H9 (cell line): ENCODE measurements around the gene KCNIP4. TPM values are rescaled to one million over a fixed set of nuclear protein-coding genes. Genes with fewer than 3 reads are reported as not detected.

Experiments
- DNase-seq: peaks from one replicate; pipeline ENCODE4 v3.0.0-alpha.2; 2017
- H2AFZ ChIP-seq: one replicate; pipeline ENCODE4 v1.6.1; 2013; ENCODE audit warnings: mild to moderate bottlenecking, low read length, control low read depth, moderate library complexity
- H2AK5ac ChIP-seq: 2 replicates; pipeline ENCODE4 v1.6.1; 2013; ENCODE audit warnings: low read length, control low read depth, mixed read lengths; ENCODE audit not compliant: insufficient read length
- H2BK120ac ChIP-seq: one replicate; pipeline ENCODE4 v1.6.1; 2013; ENCODE audit warnings: low read depth, mild to moderate bottlenecking, low read length, control low read depth, inconsistent platforms; ENCODE audit not compliant: poor library complexity, severe bottlenecking
- H2BK12ac ChIP-seq: 2 replicates; pipeline ENCODE4 v1.6.1; 2013; ENCODE audit warnings: low read length, control low read depth, mixed read lengths, low read depth; ENCODE audit not compliant: insufficient read length
- H2BK15ac ChIP-seq: 2 replicates; pipeline ENCODE4 v1.6.1; 2013; ENCODE audit warnings: low read depth, low read length, control low read depth
- H2BK20ac ChIP-seq: one replicate; pipeline ENCODE4 v1.6.1; 2013; ENCODE audit warnings: low read depth, mild to moderate bottlenecking, low read length, control low read depth, inconsistent platforms; ENCODE audit not compliant: poor library complexity, severe bottlenecking
- H2BK5ac ChIP-seq: 2 replicates; pipeline ENCODE4 v1.6.1; 2013; ENCODE audit warnings: low read length, control low read depth, mixed read lengths; ENCODE audit not compliant: insufficient read length
- H3K14ac ChIP-seq: 2 replicates; pipeline ENCODE4 v1.6.1; 2013; ENCODE audit warnings: low read length, control low read depth; ENCODE audit not compliant: insufficient read depth
- H3K18ac ChIP-seq: 2 replicates; pipeline ENCODE4 v1.6.1; 2013; ENCODE audit warnings: low read depth, mild to moderate bottlenecking, mixed read lengths, low read length, control low read depth; ENCODE audit not compliant: insufficient read length
- H3K23ac ChIP-seq: 2 replicates; pipeline ENCODE4 v1.6.1; 2013; ENCODE audit warnings: low read length, control low read depth, mixed read lengths, low read depth; ENCODE audit not compliant: insufficient read length
- H3K23me2 ChIP-seq: 2 replicates; pipeline ENCODE4 v1.6.1; 2013; ENCODE audit warnings: low read depth, mild to moderate bottlenecking, mixed read lengths, low read length, control low read depth; ENCODE audit not compliant: insufficient read length, poor library complexity, severe bottlenecking
- H3K27ac ChIP-seq: 2 replicates; pipeline ENCODE4 v1.5.1; 2013; ENCODE audit warnings: low read length, control low read depth, mixed read lengths, low read depth; ENCODE audit not compliant: insufficient read length
- H3K27me3 ChIP-seq: 2 replicates; pipeline ENCODE4 v1.6.1; 2013; ENCODE audit warnings: low read length, control low read depth, inconsistent platforms; ENCODE audit not compliant: insufficient read depth
- H3K4ac ChIP-seq: 2 replicates; pipeline ENCODE4 v1.6.1; 2013; ENCODE audit warnings: low read depth, mild to moderate bottlenecking, control low read depth, inconsistent platforms, low read length, moderate library complexity
- H3K4me1 ChIP-seq: 2 replicates; pipeline ENCODE4 v1.6.1; 2013; ENCODE audit warnings: low read length, control low read depth, inconsistent platforms; ENCODE audit not compliant: insufficient read depth
- H3K4me2 ChIP-seq: 2 replicates; pipeline ENCODE4 v1.6.1; 2013; ENCODE audit warnings: low read length, control low read depth, mixed read lengths; ENCODE audit not compliant: insufficient read length, insufficient read depth
- H3K56ac ChIP-seq: 2 replicates; pipeline ENCODE4 v1.6.1; 2013; ENCODE audit warnings: low read depth, mild to moderate bottlenecking, mixed read lengths, low read length, control low read depth; ENCODE audit not compliant: insufficient read length
- H3K79me1 ChIP-seq: 2 replicates; pipeline ENCODE4 v1.6.1; 2013; ENCODE audit warnings: low read depth, mild to moderate bottlenecking, moderate library complexity, low read length, control low read depth, inconsistent platforms; ENCODE audit not compliant: insufficient read depth, poor library complexity, severe bottlenecking
- H3K79me2 ChIP-seq: 2 replicates; pipeline ENCODE4 v1.6.1; 2013; ENCODE audit warnings: low read length, control low read depth, inconsistent platforms; ENCODE audit not compliant: insufficient read depth
- H3K9ac ChIP-seq: 2 replicates; pipeline ENCODE4 v1.6.1; 2013; ENCODE audit warnings: low read length, control low read depth, mixed read lengths; ENCODE audit not compliant: insufficient read length; ENCODE audit errors: extremely low read depth
- H3K9me3 ChIP-seq: one replicate; pipeline ENCODE4 v1.6.1; 2013; ENCODE audit warnings: low read depth, low read length, inconsistent platforms; ENCODE audit not compliant: control insufficient read depth
- H3T11ph ChIP-seq: one replicate; pipeline ENCODE4 v1.6.1; 2013; ENCODE audit warnings: mild to moderate bottlenecking, low read length, control low read depth, inconsistent platforms
- H4K20me1 ChIP-seq: one replicate; pipeline ENCODE4 v1.6.1; 2013; ENCODE audit not compliant: control insufficient read depth, insufficient read length, insufficient read depth
- H4K5ac ChIP-seq: 2 replicates; pipeline ENCODE4 v1.6.1; 2013; ENCODE audit warnings: low read depth, mild to moderate bottlenecking, mixed read lengths, low read length, control low read depth; ENCODE audit not compliant: insufficient read length
- H4K8ac ChIP-seq: replicated peaks from 2 replicates; pipeline ENCODE4 v1.6.1; 2013; ENCODE audit warnings: low read length, control low read depth, mixed read lengths, low read depth; ENCODE audit not compliant: insufficient read length
- H4K91ac ChIP-seq: 2 replicates; pipeline ENCODE4 v1.6.1; 2013; ENCODE audit warnings: low read depth, mild to moderate bottlenecking, moderate library complexity, mixed read lengths, low read length, control low read depth; ENCODE audit not compliant: insufficient read length
- H3K27ac Mint-ChIP-seq, 3 experiments: 2 replicates in 2 of 3; 3 replicates in 1 of 3; pipeline ENCODE4 v1.8.0; 2020 to 2021; ENCODE audit warnings: mixed read lengths in 3 of 3, mild to moderate bottlenecking in 1 of 3, moderate library complexity in 1 of 3
- H3K27me3 Mint-ChIP-seq: 2 replicates; pipeline ENCODE4 v1.8.0; 2021; ENCODE audit warnings: low read depth, mild to moderate bottlenecking, moderate library complexity, mixed read lengths
- H3K36me3 Mint-ChIP-seq, 3 experiments: 2 replicates in 2 of 3; 3 replicates in 1 of 3; pipeline ENCODE4 v1.8.0; 2020 to 2021; ENCODE audit warnings: low read depth in 3 of 3, mixed read lengths in 3 of 3; ENCODE audit not compliant: insufficient read depth in 1 of 3
- H3K4me1 Mint-ChIP-seq, 2 experiments: 2 replicates each; pipeline ENCODE4 v1.8.0; 2020; ENCODE audit warnings: mixed read lengths in 2 of 2
- H3K4me3 Mint-ChIP-seq, 2 experiments: 2 replicates in 1 of 2; 3 replicates in 1 of 2; pipeline ENCODE4 v1.8.0; 2020 to 2021; ENCODE audit warnings: mild to moderate bottlenecking in 2 of 2, mixed read lengths in 2 of 2, moderate library complexity in 1 of 2
- H3K9me3 Mint-ChIP-seq, 2 experiments: 2 replicates in 1 of 2; 3 replicates in 1 of 2; pipeline ENCODE4 v1.8.0; 2020; ENCODE audit warnings: mild to moderate bottlenecking in 2 of 2, mixed read lengths in 2 of 2, moderate library complexity in 1 of 2
- CTCF ChIP-seq: fragments of 200-600 bp; sonication (generic); conservative IDR thresholded peaks from 3 replicates; pipeline ENCODE4 v1.8.0; 2021; ENCODE audit warnings: antibody characterized with exemption, mild to moderate bottlenecking
- total RNA-seq: library from RNA; stranded (reverse); gene quantifications from 2 replicates; pipeline ENCODE4 v1.2.1, GENCODE V29; 2021

The KCNIP4 gene
- total RNA-seq, 1 experiment from 2014 or later, result not detected

- no peaks in the 10 kb centered on the region for H3K27me3 Mint-ChIP-seq
- no peaks in the 10 kb centered on the region for H3K79me1 ChIP-seq
- H4K20me1 ChIP-seq, result no peaks in the 10 kb centered on the region
- H3K9me3 ChIP-seq, result no peaks in the 10 kb centered on the region
- no peak overlapping the region for H3K4ac ChIP-seq
- H3K14ac ChIP-seq, result no peak overlapping the region
- no peak overlapping the region for H4K91ac ChIP-seq
- no peak overlapping the region for H2BK20ac ChIP-seq
- H4K5ac ChIP-seq, result no peak overlapping the region
- H3K9ac ChIP-seq, result no peak overlapping the region
- no peaks in the 10 kb centered on the region for H3K23me2 ChIP-seq
- H3K79me2 ChIP-seq, result no peaks in the 10 kb centered on the region
- no peaks in the 10 kb centered on the region for H3K36me3 Mint-ChIP-seq
- H3K56ac ChIP-seq, result no peak overlapping the region
- no peak overlapping the region for H3T11ph ChIP-seq
- H3K18ac ChIP-seq, result no peak overlapping the region
- no peaks in the 10 kb centered on the region for H3K4me1 ChIP-seq
- H3K27ac Mint-ChIP-seq, result no peak overlapping the region
- no peak overlapping the region for H2BK12ac ChIP-seq
- H3K23ac ChIP-seq, result no peak overlapping the region
- H3K4me1 Mint-ChIP-seq, result no peaks in the 10 kb centered on the region
- H2AFZ ChIP-seq, result no peak overlapping the region
- no peak overlapping the region for H2BK120ac ChIP-seq
- no peak for TF ChIP-seq CTCF
- no peak overlapping the region for H3K4me2 ChIP-seq
- H2BK15ac ChIP-seq, result no peak overlapping the region
- H3K27ac ChIP-seq, result no peak overlapping the region
- H3K27me3 ChIP-seq, result no peaks in the 10 kb centered on the region
- no peaks in the 10 kb centered on the region for H3K9me3 Mint-ChIP-seq
- H3K4me3 Mint-ChIP-seq, result no peak overlapping the region
- no peak overlapping the region for H2AK5ac ChIP-seq
- no peak overlapping the region for H4K8ac ChIP-seq
- no peak overlapping the region for H2BK5ac ChIP-seq
- DNase-seq, result no peak
These were observed 1187.2 kb downstream of the KCNIP4 start for GRCh38 chr4:20761382-20761781.
